Glutamatergic neuron (in vitro differentiated cells): ENCODE results near the gene DAPK1. TPM values are rescaled to one million over a fixed set of nuclear protein-coding genes. Genes with fewer than 3 reads are reported as not detected.
A peak's percentile ranks its signal among the peaks of the same experiment; 100 is the strongest.

Experiments used
- DNase-seq: peaks from one replicate; pipeline ENCODE4 v3.0.0; 2022
- H3K27ac Mint-ChIP-seq: one replicate; pipeline ENCODE4 v1.8.0; 2020; ENCODE audit warnings: mild to moderate bottlenecking, mixed read lengths, inconsistent platforms; ENCODE audit not compliant: unreplicated experiment
- H3K27me3 Mint-ChIP-seq: one replicate; pipeline ENCODE4 v1.8.0; 2020; ENCODE audit warnings: mild to moderate bottlenecking, moderate library complexity, mixed read lengths, inconsistent platforms; ENCODE audit not compliant: unreplicated experiment
- H3K36me3 Mint-ChIP-seq: one replicate; pipeline ENCODE4 v1.8.0; 2020; ENCODE audit warnings: mild to moderate bottlenecking, mixed read lengths, inconsistent platforms; ENCODE audit not compliant: unreplicated experiment
- H3K4me1 Mint-ChIP-seq: one replicate; pipeline ENCODE4 v1.8.0; 2020; ENCODE audit warnings: mild to moderate bottlenecking, low read depth, mixed read lengths, inconsistent platforms; ENCODE audit not compliant: unreplicated experiment
- H3K4me3 Mint-ChIP-seq: one replicate; pipeline ENCODE4 v1.8.0; 2020; ENCODE audit warnings: mild to moderate bottlenecking, mixed read lengths, inconsistent platforms; ENCODE audit not compliant: unreplicated experiment
- H3K9me3 Mint-ChIP-seq: one replicate; pipeline ENCODE4 v1.8.0; 2020; ENCODE audit warnings: mild to moderate bottlenecking, moderate library complexity, mixed read lengths, inconsistent platforms; ENCODE audit not compliant: unreplicated experiment
- total RNA-seq: library from RNA; stranded (reverse); fragmentation: NEBNext Ultra II Directional; extraction: Animal tissue kit (Norgen Biotek cat#: 25700); gene quantifications from one replicate; pipeline ENCODE4 v1.2.1, GENCODE V29; 2021; ENCODE audit not compliant: unreplicated experiment
- TF ChIP-seq, protein P1 (sequence below): fragments of 200-600 bp; sonication (generic); IDR thresholded peaks from one replicate; pipeline ENCODE4 v1.5.0; 2021; ENCODE audit not compliant: partially characterized antibody, unreplicated experiment

The DAPK1 gene
- total RNA-seq, 1 donor from 2014 or later: 384 TPM

DNA sequence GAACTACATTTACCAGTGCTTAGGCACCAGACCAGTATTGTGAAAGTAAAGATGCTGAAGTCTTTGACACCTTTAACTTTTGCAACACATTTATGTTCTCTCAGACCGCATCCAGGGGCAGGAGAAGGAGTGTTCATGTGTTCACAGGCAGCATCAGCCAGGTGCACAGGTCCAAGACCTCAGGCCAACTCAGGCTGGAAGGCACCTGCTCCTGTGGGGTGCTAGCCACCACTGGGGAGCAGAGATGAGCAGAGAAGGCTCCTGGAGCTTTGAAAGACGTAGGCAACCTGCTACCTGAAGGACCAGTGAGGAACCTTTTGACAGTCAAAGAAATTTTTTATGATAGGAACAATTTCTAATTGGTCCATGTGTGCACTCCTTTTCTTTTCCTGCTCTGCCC is 35.6 kb downstream of the DAPK1 start:
- Mint-ChIP-seq H3K4me3 (no peak overlapping the region), H3K36me3 (no peaks in the 10 kb centered on the region), H3K4me1 (peaks cover 74% of the 10 kb centered on the region), H3K27ac (peak overlapping the region; percentile 79), H3K27me3 (peaks cover 17% of the 10 kb centered on the region), H3K9me3 (peaks cover 22% of the 10 kb centered on the region)
- TF ChIP-seq, protein P1, sequence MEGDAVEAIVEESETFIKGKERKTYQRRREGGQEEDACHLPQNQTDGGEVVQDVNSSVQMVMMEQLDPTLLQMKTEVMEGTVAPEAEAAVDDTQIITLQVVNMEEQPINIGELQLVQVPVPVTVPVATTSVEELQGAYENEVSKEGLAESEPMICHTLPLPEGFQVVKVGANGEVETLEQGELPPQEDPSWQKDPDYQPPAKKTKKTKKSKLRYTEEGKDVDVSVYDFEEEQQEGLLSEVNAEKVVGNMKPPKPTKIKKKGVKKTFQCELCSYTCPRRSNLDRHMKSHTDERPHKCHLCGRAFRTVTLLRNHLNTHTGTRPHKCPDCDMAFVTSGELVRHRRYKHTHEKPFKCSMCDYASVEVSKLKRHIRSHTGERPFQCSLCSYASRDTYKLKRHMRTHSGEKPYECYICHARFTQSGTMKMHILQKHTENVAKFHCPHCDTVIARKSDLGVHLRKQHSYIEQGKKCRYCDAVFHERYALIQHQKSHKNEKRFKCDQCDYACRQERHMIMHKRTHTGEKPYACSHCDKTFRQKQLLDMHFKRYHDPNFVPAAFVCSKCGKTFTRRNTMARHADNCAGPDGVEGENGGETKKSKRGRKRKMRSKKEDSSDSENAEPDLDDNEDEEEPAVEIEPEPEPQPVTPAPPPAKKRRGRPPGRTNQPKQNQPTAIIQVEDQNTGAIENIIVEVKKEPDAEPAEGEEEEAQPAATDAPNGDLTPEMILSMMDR: no peak
- DNase-seq: no peak

DNA sequence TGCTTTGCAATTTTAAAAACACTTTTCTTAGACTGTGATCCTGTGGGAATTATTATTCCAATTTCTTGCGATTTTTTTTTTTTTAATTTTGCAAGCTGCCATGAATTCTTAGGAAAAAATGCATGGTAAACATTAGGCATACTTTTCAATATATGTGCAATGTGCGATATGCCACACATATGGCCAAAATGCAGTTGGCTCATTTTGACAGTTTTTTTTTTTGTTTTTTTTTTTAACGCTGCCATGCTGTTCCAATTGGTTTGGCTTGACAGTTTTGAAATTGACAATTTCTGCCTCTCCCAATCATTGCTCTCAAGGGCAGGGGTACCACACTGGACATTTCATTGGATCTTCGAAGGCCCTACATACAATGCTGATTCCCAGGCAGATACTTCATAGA is 36.4 kb downstream of the DAPK1 start:
- TF ChIP-seq, protein P1: no peak
- peaks cover 74% of the 10 kb centered on the region for H3K4me1 Mint-ChIP-seq
- no peaks in the 10 kb centered on the region for H3K36me3 Mint-ChIP-seq
- peaks cover 20% of the 10 kb centered on the region for H3K9me3 Mint-ChIP-seq
- peak overlapping the region; percentile 94 for H3K27ac Mint-ChIP-seq
- no peak overlapping the region for H3K4me3 Mint-ChIP-seq
- H3K27me3 Mint-ChIP-seq: peaks cover 15% of the 10 kb centered on the region
- no peak for DNase-seq

DNA sequence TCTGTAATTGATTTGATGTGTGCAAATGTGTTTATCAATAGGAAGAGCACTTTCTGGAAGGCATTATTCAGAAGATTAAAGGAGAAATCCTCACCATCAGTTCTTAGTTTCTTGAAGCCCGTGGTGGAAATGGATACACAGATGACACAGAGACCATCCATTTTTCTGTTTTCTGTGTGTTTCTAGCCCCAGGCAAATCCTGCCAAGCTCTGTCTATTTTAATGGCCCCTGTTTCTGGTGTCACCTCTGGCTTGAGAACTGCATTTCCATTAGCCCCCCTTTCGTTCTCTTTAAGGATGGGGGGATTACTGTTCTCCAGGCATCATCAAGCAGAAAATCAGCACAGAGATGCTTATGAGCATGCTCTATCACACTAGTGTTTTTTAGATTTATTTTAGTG is 37.3 kb downstream of the DAPK1 start:
- Mint-ChIP-seq H3K4me3 (peak overlapping the region; percentile 53), H3K9me3 (peaks cover 20% of the 10 kb centered on the region), H3K27ac (peak overlapping the region; percentile 94), H3K4me1 (peaks cover 70% of the 10 kb centered on the region), H3K36me3 (no peaks in the 10 kb centered on the region), H3K27me3 (peaks cover 15% of the 10 kb centered on the region)
- TF ChIP-seq, protein P1: no peak
- DNase-seq: no peak

DNA sequence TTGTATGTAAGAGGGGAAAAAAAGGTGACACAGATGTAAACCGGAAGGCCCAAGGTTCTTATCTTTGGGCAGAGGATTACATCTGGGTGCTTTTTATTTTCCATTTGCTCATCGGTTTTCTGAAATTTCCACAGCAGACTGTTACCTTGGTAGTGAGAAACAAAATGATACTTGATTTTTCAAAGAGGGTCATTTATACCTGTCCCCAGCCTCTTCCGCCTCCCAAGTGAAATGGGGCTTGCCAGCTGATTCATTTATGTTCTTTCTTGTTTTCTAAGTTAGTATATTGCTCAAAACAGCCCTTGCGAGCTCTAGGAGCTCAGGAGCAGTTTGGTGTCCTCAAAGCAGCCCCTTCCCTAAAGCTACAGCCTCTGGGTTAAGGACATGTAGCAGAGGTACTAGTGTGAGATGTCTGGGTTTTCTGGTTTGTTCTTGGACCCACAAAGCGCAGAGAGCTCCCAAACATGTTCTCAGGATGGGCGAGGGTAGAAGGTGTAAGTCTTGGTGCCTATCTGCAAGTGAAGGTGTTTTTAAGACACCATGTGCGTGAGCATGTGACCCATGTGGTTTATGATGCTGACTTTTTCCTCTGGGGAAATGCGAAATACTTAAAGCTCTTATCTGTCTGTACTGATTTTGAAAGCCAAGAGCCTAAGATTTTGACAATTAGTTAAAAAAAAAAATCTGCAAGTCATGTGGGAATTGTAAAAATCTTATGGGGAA is 38.3 kb downstream of the DAPK1 start:
- peaks cover 16% of the 10 kb centered on the region for H3K9me3 Mint-ChIP-seq
- H3K27ac Mint-ChIP-seq: peak overlapping the region; percentile 94
- H3K4me1 Mint-ChIP-seq: peaks cover 67% of the 10 kb centered on the region
- peak overlapping the region; percentile 88 for H3K4me3 Mint-ChIP-seq
- no peak for DNase-seq
- H3K36me3 Mint-ChIP-seq: no peaks in the 10 kb centered on the region
- peaks cover 15% of the 10 kb centered on the region for H3K27me3 Mint-ChIP-seq
- TF ChIP-seq, protein P1: no peak

DNA sequence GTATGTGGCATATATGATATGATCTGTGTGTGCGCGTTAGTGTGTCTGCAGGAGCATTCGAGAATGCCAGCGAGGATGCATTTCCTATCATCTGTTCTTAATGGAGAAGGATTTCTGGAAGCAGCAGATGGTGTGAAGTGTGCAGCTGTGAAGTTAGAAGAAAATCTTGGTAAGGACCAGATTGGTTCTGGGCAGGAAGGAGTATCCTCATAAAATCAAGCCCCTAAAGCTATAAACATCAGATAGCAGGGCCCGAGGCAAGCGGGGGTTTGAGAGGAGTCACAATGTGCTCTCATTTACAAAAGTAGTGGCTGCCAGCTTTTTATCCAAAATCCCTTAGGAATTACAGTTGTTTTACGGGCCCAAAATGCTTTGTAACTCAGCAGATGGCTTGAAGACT is 40.0 kb downstream of the DAPK1 start:
- peak overlapping the region; percentile 68 for H3K4me3 Mint-ChIP-seq
- peak overlapping the region; percentile 94 for H3K27ac Mint-ChIP-seq
- DNase-seq: peak; percentile 57
- H3K36me3 Mint-ChIP-seq: no peaks in the 10 kb centered on the region
- H3K4me1 Mint-ChIP-seq: peaks cover 57% of the 10 kb centered on the region
- H3K27me3 Mint-ChIP-seq: peaks cover 17% of the 10 kb centered on the region
- TF ChIP-seq, protein P1: no peak
- peaks cover 15% of the 10 kb centered on the region for H3K9me3 Mint-ChIP-seq
